ENCODE results near the gene GNL2.

DNA sequence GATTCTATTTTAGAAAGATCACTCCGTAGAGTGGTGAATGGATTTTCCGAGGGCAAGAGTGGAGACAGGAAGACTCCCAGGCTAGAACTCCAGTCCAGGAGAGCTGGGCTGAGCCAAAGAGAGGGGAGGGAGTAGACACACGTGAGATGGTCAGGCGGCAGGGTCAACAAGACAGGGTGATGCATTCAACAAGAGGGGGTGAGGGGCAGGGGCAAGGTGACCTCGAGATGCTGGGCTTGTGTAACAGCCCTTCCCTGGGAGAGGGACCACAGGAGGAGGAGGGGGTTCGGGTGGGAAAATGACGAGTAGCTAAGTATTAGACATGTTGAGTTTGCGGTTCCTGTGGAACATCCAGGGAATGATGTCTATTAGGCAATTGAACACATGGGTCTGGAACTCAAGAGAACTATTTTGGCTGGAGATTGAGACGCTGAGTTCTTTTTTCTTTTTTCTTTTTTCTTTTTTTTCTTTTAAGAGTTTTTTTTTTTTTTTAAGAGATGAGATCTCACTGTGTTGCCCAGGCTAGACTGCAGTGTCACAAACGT is 25.7 kb upstream of the GNL2 start:
- TF ChIP-seq, protein P1, sequence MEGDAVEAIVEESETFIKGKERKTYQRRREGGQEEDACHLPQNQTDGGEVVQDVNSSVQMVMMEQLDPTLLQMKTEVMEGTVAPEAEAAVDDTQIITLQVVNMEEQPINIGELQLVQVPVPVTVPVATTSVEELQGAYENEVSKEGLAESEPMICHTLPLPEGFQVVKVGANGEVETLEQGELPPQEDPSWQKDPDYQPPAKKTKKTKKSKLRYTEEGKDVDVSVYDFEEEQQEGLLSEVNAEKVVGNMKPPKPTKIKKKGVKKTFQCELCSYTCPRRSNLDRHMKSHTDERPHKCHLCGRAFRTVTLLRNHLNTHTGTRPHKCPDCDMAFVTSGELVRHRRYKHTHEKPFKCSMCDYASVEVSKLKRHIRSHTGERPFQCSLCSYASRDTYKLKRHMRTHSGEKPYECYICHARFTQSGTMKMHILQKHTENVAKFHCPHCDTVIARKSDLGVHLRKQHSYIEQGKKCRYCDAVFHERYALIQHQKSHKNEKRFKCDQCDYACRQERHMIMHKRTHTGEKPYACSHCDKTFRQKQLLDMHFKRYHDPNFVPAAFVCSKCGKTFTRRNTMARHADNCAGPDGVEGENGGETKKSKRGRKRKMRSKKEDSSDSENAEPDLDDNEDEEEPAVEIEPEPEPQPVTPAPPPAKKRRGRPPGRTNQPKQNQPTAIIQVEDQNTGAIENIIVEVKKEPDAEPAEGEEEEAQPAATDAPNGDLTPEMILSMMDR (IDR thresholded peaks at IDR 0.05): no peak
- TF ChIP-seq POLR2A (IDR thresholded peaks at IDR 0.05): no peak

All from tibial nerve (tissue), 3 donors.